ENCODE measurements around the gene RGS6. TPM values are rescaled to one million over a fixed set of nuclear protein-coding genes. Genes with fewer than 3 reads are reported as not detected.

The RGS6 gene
- total RNA-seq, 4 donors from 2014 or later, result 0.84 to 3.0 (median 1.7) TPM; not detected in 1

DNA sequence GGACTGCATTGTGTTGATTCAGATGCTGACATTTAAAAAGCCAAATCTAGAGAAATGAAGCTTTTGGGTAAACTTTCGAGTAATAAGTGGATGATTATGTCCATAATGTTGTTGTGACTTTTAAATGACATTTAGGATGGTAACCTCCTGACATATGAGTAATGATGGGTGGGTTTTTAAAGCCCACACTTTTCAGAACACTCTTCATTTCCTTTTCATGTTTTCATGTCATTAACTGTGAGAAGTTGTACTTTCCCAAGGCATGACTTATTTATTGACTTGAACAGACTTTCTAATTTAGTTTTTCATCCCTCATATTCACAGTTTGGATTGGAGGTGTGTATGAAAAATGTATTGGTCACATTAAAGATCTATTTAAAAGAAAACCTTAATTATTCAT lies 35.5 kb downstream of the RGS6 start:
- intact Hi-C loops (cut with DNase I; ENCODE audit: low total_unique reads), result no loop called here
- no peak for DNase-seq (ENCODE audit: low spot score in 2 of 2)
- TF ChIP-seq POLR2A (IDR thresholded peaks at IDR 0.05) (no peak), CTCF (IDR thresholded peaks at IDR 0.05) (no peak)
- 57 to 63% methylated on average over 1 of the region's 1 CpG for WGBS, 2 donors
- no peak overlapping the region for H3K4me3 ChIP-seq (ENCODE audit: low read depth, poor library complexity, severe bottlenecking)

GRCh38 chr14:71970272-71970671 lies 38.0 kb downstream of the RGS6 start:
- intact Hi-C loops (cut with DNase I; ENCODE audit: low total_unique reads), result no loop called here
- DNase-seq (ENCODE audit: low spot score in 2 of 2), result no peak
- no peak overlapping the region for H3K4me3 ChIP-seq (ENCODE audit: low read depth, poor library complexity, severe bottlenecking)
- TF ChIP-seq POLR2A (IDR thresholded peaks at IDR 0.05) (no peak), CTCF (IDR thresholded peaks at IDR 0.05) (no peak)
- 77 to 78% methylated on average over 3 of the region's 3 CpGs for WGBS, 2 donors

- no peak for DNase-seq (ENCODE audit: low spot score in 2 of 2)
- intact Hi-C loops (cut with DNase I; ENCODE audit: low total_unique reads), result no loop called here
- TF ChIP-seq POLR2A (IDR thresholded peaks at IDR 0.05), result no peak
- no peak for TF ChIP-seq CTCF (IDR thresholded peaks at IDR 0.05)
- no peak overlapping the region for H3K4me3 ChIP-seq (ENCODE audit: low read depth, poor library complexity, severe bottlenecking)
- WGBS, 2 donors, result 26 to 31% methylated on average over 3 of the region's 3 CpGs
Observed at GRCh38 chr14:71985538-71986189, 53.4 kb downstream of the RGS6 start.

DNA sequence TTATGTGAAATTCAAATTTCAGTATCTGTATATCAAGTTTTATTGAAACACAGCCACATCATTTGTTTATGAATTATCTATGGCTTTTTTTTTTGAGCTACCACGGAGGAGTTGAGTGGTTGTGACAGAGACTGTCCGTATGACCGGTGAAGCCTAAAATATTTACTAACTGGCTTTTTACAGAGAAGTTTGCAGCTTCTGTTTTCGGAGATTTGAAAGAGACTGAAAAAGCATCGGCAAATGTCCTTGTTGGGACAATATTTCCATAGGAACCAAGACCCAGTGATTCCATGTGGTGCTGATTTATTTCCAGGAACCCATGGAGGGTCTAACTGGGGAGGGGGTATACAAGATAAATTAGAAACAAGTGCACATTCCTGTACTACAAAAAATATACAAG lies 56.2 kb downstream of the RGS6 start:
- no peak for DNase-seq (ENCODE audit: low spot score in 2 of 2)
- intact Hi-C loops (cut with DNase I; ENCODE audit: low total_unique reads), result no loop called here
- 87% methylated on average over 5 of the region's 5 CpGs for WGBS, 2 donors
- no peak overlapping the region for H3K4me3 ChIP-seq (ENCODE audit: low read depth, poor library complexity, severe bottlenecking)
- TF ChIP-seq CTCF (IDR thresholded peaks at IDR 0.05) (no peak), POLR2A (IDR thresholded peaks at IDR 0.05) (no peak)

GRCh38 chr14:71988939-71989338 lies 56.7 kb downstream of the RGS6 start:
- 79 to 80% methylated on average over 3 of the region's 3 CpGs for WGBS, 2 donors
- intact Hi-C loops (cut with DNase I; ENCODE audit: low total_unique reads), result no loop called here
- no peak for DNase-seq (ENCODE audit: low spot score in 2 of 2)
- TF ChIP-seq CTCF (IDR thresholded peaks at IDR 0.05) (no peak), POLR2A (IDR thresholded peaks at IDR 0.05) (no peak)
- no peak overlapping the region for H3K4me3 ChIP-seq (ENCODE audit: low read depth, poor library complexity, severe bottlenecking)

DNA sequence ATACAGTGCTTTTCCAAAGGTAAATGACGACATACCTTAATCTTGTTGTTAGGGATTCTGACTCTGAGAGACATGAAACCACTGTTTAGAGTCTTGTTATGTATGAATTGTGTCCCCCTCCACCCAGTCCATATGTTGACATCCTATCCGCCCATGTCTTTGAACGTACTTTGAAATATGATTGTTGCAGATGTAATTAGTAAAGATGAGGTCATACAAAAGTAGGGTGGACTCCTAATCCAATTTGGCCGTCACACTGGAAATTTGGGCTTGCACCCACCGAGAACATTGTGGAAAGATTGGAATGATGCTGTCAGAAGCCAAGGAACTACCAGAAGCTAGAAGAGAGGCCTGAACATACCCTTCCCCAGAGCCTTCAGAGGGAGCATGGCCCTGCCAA lies 62.2 kb downstream of the RGS6 start:
- 74% methylated on average over 5 of the region's 5 CpGs for WGBS, 2 donors
- intact Hi-C loops (cut with DNase I; ENCODE audit: low total_unique reads), result no loop called here

More for the DNA sequence above, 62.2 kb downstream of the RGS6 start:
- H3K4me3 ChIP-seq (ENCODE audit: low read depth, poor library complexity, severe bottlenecking), result no peak overlapping the region
- TF ChIP-seq CTCF (IDR thresholded peaks at IDR 0.05), result no peak
- TF ChIP-seq POLR2A (IDR thresholded peaks at IDR 0.05), result no peak
- DNase-seq (ENCODE audit: low spot score in 2 of 2), result no peak
